GM12874 (cell line): ENCODE measurements around the gene ZSCAN9.

ENCODE experiments used
- CTCF ChIP-seq: IDR thresholded peaks from 2 replicates; pipeline ENCODE4 v1.5.1; 2011; ENCODE audit warnings: low read depth, mild to moderate bottlenecking, control low read depth, low read length, moderate library complexity; ENCODE audit not compliant: insufficient read depth

The ZSCAN9 gene

GRCh38 chr6:28274888-28275287, 49.8 kb downstream of the ZSCAN9 start:
- no peak for TF ChIP-seq CTCF

- no peak for TF ChIP-seq CTCF
These were observed 52.7 kb downstream of the ZSCAN9 start for GRCh38 chr6:28277746-28278145.

- no peak for TF ChIP-seq CTCF
These were observed 55.7 kb downstream of the ZSCAN9 start for GRCh38 chr6:28280595-28281287.

GRCh38 chr6:28281288-28282064, 56.4 kb downstream of the ZSCAN9 start, which contains the start of gene PGBD1:
Gene PGBD1 (plus strand): TSS chr6:28281572. CDS start chr6:28283814, 2,242 bp downstream.
- no peak for TF ChIP-seq CTCF

- no peak for TF ChIP-seq CTCF
These were observed 57.9 kb downstream of the ZSCAN9 start for GRCh38 chr6:28282926-28283325.
